Lower lobe of right lung (tissue), 2 donors: ENCODE results near the gene KCNMB4. TPM values are rescaled to one million over a fixed set of nuclear protein-coding genes. Genes with fewer than 3 reads are reported as not detected.
A peak's percentile ranks its signal among the peaks of the same experiment; 100 is the strongest.

ENCODE experiments used
- ATAC-seq, 2 donors: fragments of 200-7000 bp; cut with Tn5 transposase; one replicate each; pipeline ENCODE4 v1.9.1; 2020 to 2022; ENCODE audit warnings: mild to moderate bottlenecking in 2 of 2, moderate library complexity in 2 of 2
- DNase-seq: peaks from one replicate; pipeline ENCODE4 v3.0.0-alpha.2; 2020
- H3K27ac ChIP-seq: fragments of 200-600 bp; one replicate; pipeline ENCODE4 v1.8.0; 2022
- H3K27me3 ChIP-seq: fragments of 200-600 bp; one replicate; pipeline ENCODE4 v1.8.0; 2022; ENCODE audit warnings: low read depth
- H3K36me3 ChIP-seq: fragments of 200-600 bp; one replicate; pipeline ENCODE4 v1.8.0; 2022; ENCODE audit warnings: mild to moderate bottlenecking
- H3K4me1 ChIP-seq: fragments of 200-600 bp; one replicate; pipeline ENCODE4 v1.8.0; 2022
- H3K4me3 ChIP-seq: fragments of 200-600 bp; one replicate; pipeline ENCODE4 v1.8.0; 2022; ENCODE audit warnings: mild to moderate bottlenecking
- H3K9me3 ChIP-seq: fragments of 200-600 bp; one replicate; pipeline ENCODE4 v1.8.0; 2022
- intact Hi-C: fragments of 100-400 bp; cut with DNase I; formaldehyde crosslinking; loops from one replicate; pipeline ENCODE4 v1.11.0; 2022
- total RNA-seq: library from RNA; stranded (reverse); fragmentation: NEBNext Ultra II Directional; extraction: Animal tissue kit (Norgen Biotek cat#: 25700); gene quantifications from one replicate; pipeline ENCODE4 v1.2.1, GENCODE V29; 2021
- TF ChIP-seq, protein P1 (sequence below): fragments of 200-600 bp; IDR thresholded peaks from one replicate; pipeline ENCODE4 v1.8.0; 2022; ENCODE audit warnings: antibody characterized with exemption, mild to moderate bottlenecking
- donor health status: DM: no; HTN: yes; CAD: no; lungs with severe emphysema.

The KCNMB4 gene
- total RNA-seq, 1 donor from 2014 or later: 4.5 TPM

DNA sequence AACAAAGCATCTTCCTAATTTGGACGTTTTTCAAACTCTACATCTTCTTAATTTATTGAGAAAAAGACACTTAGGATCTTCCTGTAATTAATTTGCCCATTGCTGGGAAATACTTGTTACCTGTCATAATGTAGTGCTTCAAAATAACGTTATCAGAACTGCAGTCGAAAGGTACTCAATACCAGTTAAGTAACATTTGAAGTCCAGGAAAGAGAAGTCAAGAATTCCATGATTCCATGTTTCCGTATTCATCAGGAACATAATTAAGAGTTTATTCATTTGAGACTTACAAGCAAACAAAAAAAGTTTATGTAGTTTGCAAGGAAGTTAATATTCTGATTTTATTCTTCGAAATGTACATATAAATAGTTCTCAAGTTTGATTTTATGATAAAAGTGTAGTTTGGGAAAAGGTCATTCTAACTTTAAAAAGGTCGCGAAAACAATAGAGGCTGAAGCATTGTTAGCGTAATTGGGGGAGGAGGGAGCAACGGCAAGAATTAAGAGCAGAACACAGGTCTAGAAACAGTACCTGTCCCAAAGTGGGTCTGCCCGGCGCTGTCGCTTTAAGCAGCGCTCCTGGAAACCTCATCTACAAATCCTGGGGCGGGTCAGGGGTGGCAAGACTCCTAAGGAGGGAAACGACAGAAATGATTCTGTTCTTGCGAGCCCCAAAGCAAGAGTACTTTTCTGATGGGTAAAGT lies 1.2 kb upstream of the KCNMB4 start:
- ATAC-seq (peak in 1 of 2 donors; percentile 4), DNase-seq (no peak)
- H3K9me3 ChIP-seq: no peaks in the 10 kb centered on the region
- H3K4me3 ChIP-seq: peak overlapping the region; percentile 73
- H3K36me3 ChIP-seq: no peaks in the 10 kb centered on the region
- intact Hi-C loops: no loop called here
- no peak overlapping the region for H3K27ac ChIP-seq
- peaks cover 9% of the 10 kb centered on the region for H3K4me1 ChIP-seq
- peaks cover 17% of the 10 kb centered on the region for H3K27me3 ChIP-seq
- TF ChIP-seq, protein P1, sequence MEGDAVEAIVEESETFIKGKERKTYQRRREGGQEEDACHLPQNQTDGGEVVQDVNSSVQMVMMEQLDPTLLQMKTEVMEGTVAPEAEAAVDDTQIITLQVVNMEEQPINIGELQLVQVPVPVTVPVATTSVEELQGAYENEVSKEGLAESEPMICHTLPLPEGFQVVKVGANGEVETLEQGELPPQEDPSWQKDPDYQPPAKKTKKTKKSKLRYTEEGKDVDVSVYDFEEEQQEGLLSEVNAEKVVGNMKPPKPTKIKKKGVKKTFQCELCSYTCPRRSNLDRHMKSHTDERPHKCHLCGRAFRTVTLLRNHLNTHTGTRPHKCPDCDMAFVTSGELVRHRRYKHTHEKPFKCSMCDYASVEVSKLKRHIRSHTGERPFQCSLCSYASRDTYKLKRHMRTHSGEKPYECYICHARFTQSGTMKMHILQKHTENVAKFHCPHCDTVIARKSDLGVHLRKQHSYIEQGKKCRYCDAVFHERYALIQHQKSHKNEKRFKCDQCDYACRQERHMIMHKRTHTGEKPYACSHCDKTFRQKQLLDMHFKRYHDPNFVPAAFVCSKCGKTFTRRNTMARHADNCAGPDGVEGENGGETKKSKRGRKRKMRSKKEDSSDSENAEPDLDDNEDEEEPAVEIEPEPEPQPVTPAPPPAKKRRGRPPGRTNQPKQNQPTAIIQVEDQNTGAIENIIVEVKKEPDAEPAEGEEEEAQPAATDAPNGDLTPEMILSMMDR: no peak

DNA sequence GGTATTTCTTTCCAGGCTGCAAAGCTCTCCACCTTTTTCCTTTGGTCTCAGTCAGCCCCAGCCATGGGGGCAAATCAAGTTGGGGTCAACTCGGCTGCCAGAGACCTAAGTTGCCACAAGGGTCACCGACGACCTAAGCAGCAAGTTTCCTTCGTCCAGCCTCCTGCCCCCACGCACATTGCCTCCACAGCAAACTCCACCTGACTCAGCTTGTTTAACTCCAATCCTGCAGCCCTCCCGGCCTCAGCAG lies 767 bp upstream of the KCNMB4 start:
- Histone ChIP-seq H3K27me3 (peaks cover 17% of the 10 kb centered on the region), H3K4me1 (peaks cover 9% of the 10 kb centered on the region), H3K36me3 (no peaks in the 10 kb centered on the region), H3K27ac (no peak overlapping the region), H3K4me3 (peak overlapping the region; percentile 73), H3K9me3 (no peaks in the 10 kb centered on the region)
- no peak for ATAC-seq
- TF ChIP-seq, protein P1: no peak
- intact Hi-C loops: no loop called here
- DNase-seq: no peak

DNA sequence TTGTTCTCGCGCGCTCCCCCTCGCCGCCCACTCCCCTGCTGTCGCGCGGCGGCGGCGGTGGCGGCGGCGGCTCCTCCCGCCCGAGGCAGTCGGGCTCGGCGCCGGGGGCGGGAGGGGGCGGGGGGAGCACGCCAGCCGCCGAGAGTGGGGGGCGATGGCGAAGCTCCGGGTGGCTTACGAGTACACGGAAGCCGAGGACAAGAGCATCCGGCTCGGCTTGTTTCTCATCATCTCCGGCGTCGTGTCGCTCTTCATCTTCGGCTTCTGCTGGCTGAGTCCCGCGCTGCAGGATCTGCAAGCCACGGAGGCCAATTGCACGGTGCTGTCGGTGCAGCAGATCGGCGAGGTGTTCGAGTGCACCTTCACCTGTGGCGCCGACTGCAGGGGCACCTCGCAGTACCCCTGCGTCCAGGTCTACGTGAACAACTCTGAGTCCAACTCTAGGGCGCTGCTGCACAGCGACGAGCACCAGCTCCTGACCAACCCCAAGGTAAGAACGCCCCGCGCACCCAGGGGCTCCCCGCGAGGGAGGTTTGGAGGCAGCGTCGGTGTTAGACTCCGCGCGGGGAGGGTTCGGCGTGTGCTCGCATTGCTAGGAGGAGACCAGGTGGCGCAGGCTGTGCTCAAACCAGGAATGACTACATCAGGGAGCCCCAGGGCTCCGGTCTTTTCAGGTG lies 629 bp downstream of the KCNMB4 start:
- intact Hi-C loops: no loop called here
- Histone ChIP-seq H3K4me1 (peaks cover 9% of the 10 kb centered on the region), H3K9me3 (no peaks in the 10 kb centered on the region), H3K36me3 (no peaks in the 10 kb centered on the region), H3K27me3 (peaks cover 17% of the 10 kb centered on the region), H3K4me3 (peak overlapping the region; percentile 73), H3K27ac (peak overlapping the region; percentile 59)
- ATAC-seq: peak; percentile 36 to 53
- DNase-seq: peak; percentile 55
- TF ChIP-seq, protein P1: no peak

DNA sequence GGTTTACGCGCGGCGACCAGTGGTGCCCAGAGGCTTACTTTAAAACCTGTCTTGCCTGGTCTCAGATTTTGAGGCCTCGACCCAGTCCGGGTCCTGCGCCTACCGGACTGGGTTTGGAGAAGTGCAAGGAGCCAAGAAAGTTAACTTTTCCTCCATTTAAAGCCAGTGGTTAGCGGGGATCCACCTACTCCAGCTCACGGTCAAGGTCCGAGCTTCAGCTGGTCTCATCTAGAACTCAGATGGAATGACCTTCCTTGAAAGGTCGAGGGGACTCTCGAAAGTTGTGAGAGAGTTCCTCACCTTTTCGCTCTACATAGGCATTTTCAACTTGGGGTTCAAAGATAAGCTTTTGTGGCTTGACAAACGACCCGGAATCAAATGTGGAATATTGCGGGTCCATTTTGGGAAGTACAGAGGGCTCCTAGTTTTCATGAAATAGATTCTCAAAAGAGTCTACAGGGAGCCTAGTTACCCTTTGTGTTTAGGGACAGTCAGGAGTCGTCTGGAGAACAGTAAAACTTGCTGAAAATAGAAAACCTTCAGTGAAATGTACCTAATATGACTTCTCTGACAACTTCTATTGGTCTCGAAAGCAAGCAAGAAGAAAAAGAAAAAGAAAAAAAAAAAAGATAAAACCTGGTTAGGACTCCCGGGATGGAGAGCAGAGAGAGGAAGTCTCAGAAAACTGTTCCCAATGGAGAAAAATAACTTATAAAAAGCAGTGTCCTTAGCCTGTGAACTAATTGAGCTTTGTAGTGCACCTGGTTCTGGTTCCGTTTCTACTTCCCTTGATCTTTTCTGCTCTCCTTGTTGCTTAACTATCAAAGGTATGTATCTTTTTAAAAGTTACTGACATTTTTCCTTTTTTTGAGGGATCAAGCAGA lies 1.4 kb downstream of the KCNMB4 start:
- intact Hi-C loops: no loop called here
- Histone ChIP-seq H3K36me3 (no peaks in the 10 kb centered on the region), H3K4me3 (peak overlapping the region; percentile 73), H3K27me3 (peaks cover 17% of the 10 kb centered on the region), H3K4me1 (peaks cover 9% of the 10 kb centered on the region), H3K27ac (peak overlapping the region; percentile 59), H3K9me3 (no peaks in the 10 kb centered on the region)
- TF ChIP-seq, protein P1: no peak
- no peak for ATAC-seq
- DNase-seq: no peak

DNA sequence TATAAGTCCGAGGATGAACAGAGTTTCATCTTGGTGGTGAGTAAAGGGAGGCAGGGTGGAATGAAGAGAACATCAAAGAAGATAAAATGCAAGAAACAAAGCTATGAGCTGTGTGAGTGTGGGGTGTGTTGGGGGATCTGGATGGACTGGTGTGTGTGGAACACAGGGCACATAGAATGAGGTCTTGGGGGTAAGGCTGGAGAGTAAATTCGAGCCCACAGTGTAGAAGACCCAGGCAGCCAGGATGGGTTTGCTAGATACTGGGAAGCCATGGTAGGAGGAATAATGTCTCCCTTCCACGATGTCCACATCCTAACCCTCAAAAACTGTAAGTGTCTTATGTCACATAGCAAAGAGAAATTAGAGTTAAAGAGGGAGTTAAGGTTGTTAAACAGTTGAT lies 6.8 kb downstream of the KCNMB4 start:
- H3K4me1 ChIP-seq: no peaks in the 10 kb centered on the region
- ATAC-seq (no peak), DNase-seq (no peak)
- H3K27ac ChIP-seq: no peak overlapping the region
- intact Hi-C loops: no loop called here
- H3K27me3 ChIP-seq: no peaks in the 10 kb centered on the region
- no peak overlapping the region for H3K4me3 ChIP-seq
- TF ChIP-seq, protein P1: no peak
- H3K36me3 ChIP-seq: no peaks in the 10 kb centered on the region
- no peaks in the 10 kb centered on the region for H3K9me3 ChIP-seq
